WI38 (cell line): ENCODE data around the gene DPP8.

Experiments used
- H3K4me3 ChIP-seq: 2 replicates; pipeline ENCODE4 v1.5.1; 2011; ENCODE audit warnings: low read depth, mild to moderate bottlenecking, control low read depth, low read length
- CTCF ChIP-seq: IDR thresholded peaks from 2 replicates; pipeline ENCODE4 v1.5.1; 2012; ENCODE audit warnings: low read depth, mild to moderate bottlenecking, control low read depth, low read length

The DPP8 gene

GRCh38 chr15:65394936-65395335, 122.6 kb downstream of the DPP8 start:
- TF ChIP-seq CTCF = no peak
- no peak overlapping the region for H3K4me3 ChIP-seq

DNA sequence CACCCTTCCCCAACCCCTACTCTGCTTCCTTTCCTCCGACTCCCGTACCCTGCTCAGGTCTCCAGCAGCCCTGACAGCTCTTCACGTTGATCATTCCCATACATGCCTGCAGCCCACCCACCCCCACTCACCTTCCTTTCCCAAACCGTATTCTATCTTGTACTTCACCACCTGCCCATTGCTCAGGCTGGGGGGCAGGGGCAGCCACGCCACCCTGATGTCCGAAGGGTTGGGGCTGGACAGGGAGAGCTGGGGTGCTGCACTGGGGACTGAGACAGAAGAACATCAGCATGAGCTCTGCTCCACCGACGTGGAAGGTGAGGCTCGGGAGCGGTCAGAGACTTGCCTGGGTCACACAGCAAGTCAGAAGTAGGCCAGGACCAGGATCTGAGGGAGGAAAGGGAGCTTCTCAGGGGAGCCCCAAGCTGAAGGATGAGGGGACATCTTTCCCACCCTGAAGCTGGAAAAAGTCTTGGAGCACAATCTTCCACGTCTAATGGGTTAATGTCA, 123.2 kb downstream of the DPP8 start:
- H3K4me3 ChIP-seq = no peak overlapping the region
- TF ChIP-seq CTCF = no peak

GRCh38 chr15:65393557-65393956, 123.9 kb downstream of the DPP8 start:
- TF ChIP-seq CTCF = no peak
- H3K4me3 ChIP-seq = no peak overlapping the region

- TF ChIP-seq CTCF = no peak
- H3K4me3 ChIP-seq = no peak overlapping the region
Measured at GRCh38 chr15:65393091-65393490, 124.4 kb downstream of the DPP8 start.
